HCT116 (cell line): ENCODE measurements around the gene IRF4.

Experiments
- CBX3 ChIP-seq: IDR thresholded peaks from 2 replicates; pipeline ENCODE4 v1.6.1; 2012; ENCODE audit warnings: low read depth
- CEBPB ChIP-seq: IDR thresholded peaks from 2 replicates; pipeline ENCODE4 v1.6.1; 2012; ENCODE audit warnings: low read depth
- EZH2 ChIP-seq: fragments of 200-600 bp; sonication (generic); IDR thresholded peaks from 2 replicates; pipeline ENCODE4 v1.6.1; 2017; ENCODE audit warnings: antibody characterized with exemption, mixed run types
- FOSL1 ChIP-seq: IDR thresholded peaks from 2 replicates; pipeline ENCODE4 v1.6.1; 2012; ENCODE audit warnings: low read depth
- POLR2A ChIP-seq: IDR thresholded peaks from 2 replicates; pipeline ENCODE4 v1.7.0; 2011; ENCODE audit warnings: borderline replicate concordance; ENCODE audit not compliant: insufficient read depth, insufficient read length; ENCODE audit errors: extremely low read depth
- POLR2AphosphoS5 ChIP-seq: IDR thresholded peaks from 2 replicates; pipeline ENCODE4 v1.6.1; 2011; ENCODE audit warnings: mild to moderate bottlenecking, low read depth, low read length, moderate library complexity
- RAD21 ChIP-seq: IDR thresholded peaks from 2 replicates; pipeline ENCODE4 v1.6.1; 2012; ENCODE audit warnings: low read depth, mild to moderate bottlenecking
- REST ChIP-seq: IDR thresholded peaks from 2 replicates; pipeline ENCODE4 v1.6.1; 2012; ENCODE audit warnings: low read depth
- YY1 ChIP-seq: IDR thresholded peaks from 2 replicates; pipeline ENCODE4 v1.6.1; 2011; ENCODE audit warnings: low read length, low read depth, moderate library complexity, mild to moderate bottlenecking; ENCODE audit not compliant: insufficient replicate concordance; ENCODE audit errors: extremely low read depth
- TF ChIP-seq, protein P1 (sequence below), 3 experiments: fragments of 200-600 bp in 1 of 3; sonication (generic) in 1 of 3; IDR thresholded peaks in 2 of 3; conservative IDR thresholded peaks in 1 of 3; 2 replicates each; pipeline ENCODE4 v1.5.1; 2012 to 2017; ENCODE audit warnings: low read depth in 2 of 3, low read length in 2 of 3, antibody characterized with exemption in 1 of 3, borderline replicate concordance in 1 of 3, control low read depth in 1 of 3, mild to moderate bottlenecking in 1 of 3, mixed read lengths in 1 of 3, mixed run types in 1 of 3, moderate library complexity in 1 of 3; ENCODE audit not compliant: insufficient read depth in 1 of 3
- TF ChIP-seq, protein P2 (sequence below): IDR thresholded peaks from 2 replicates; pipeline ENCODE4 v1.6.1; 2012

DNA sequence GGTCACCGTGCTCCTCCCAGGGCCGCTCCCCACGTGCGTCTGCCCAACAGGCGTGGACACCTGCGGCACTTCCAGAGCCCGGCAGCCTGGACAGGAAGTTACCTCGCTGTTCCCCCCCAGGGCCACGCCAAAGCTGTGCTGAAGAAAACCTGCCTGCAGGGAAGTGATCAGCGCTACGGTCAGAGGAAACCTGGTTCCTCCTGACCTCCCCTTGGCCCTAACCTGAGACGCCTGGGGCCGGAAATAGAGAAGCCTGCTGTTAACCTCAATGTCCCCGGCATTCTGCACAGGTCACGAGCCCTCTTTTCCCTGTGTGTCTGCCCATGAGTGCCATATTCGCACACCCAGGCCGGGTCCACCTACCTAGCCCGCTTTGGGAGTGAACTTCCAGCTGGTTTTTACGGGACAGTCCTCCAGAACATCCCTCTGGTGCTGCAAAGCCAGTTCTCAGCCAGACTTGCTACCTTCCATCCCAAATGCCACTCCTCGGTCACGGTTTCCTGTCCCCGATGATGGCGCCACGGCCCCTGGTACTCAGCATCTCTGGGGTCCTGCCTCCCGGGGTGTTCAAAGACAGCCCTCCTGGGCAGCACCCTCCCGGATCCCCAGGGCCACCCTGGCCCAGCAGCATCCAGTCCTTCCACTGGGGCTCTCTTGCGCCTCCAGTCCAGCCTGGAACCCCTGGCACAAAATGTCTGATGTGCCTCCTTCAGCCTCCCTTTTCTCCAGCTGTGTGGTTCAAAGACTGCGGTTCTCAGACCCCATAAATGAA, 12.0 kb upstream of the IRF4 start:
- no peak for TF ChIP-seq EZH2
- TF ChIP-seq, protein P1, sequence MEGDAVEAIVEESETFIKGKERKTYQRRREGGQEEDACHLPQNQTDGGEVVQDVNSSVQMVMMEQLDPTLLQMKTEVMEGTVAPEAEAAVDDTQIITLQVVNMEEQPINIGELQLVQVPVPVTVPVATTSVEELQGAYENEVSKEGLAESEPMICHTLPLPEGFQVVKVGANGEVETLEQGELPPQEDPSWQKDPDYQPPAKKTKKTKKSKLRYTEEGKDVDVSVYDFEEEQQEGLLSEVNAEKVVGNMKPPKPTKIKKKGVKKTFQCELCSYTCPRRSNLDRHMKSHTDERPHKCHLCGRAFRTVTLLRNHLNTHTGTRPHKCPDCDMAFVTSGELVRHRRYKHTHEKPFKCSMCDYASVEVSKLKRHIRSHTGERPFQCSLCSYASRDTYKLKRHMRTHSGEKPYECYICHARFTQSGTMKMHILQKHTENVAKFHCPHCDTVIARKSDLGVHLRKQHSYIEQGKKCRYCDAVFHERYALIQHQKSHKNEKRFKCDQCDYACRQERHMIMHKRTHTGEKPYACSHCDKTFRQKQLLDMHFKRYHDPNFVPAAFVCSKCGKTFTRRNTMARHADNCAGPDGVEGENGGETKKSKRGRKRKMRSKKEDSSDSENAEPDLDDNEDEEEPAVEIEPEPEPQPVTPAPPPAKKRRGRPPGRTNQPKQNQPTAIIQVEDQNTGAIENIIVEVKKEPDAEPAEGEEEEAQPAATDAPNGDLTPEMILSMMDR (IDR thresholded peaks at IDR 0.05 in 2 of 3, conservative IDR thresholded peaks at IDR 0.05 in 1 of 3; ENCODE audit: borderline replicate concordance in 1 of 3, insufficient read depth in 1 of 3, low read depth in 2 of 3, low read length in 2 of 3) = no peak
- no peak for TF ChIP-seq POLR2A
- no peak for TF ChIP-seq CBX3
- no peak for TF ChIP-seq REST
- TF ChIP-seq YY1 = no peak
- TF ChIP-seq FOSL1 = no peak
- TF ChIP-seq, protein P2, sequence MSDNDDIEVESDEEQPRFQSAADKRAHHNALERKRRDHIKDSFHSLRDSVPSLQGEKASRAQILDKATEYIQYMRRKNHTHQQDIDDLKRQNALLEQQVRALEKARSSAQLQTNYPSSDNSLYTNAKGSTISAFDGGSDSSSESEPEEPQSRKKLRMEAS = no peak
- TF ChIP-seq RAD21 = no peak
- no peak for TF ChIP-seq CEBPB
- TF ChIP-seq POLR2AphosphoS5 = no peak
